Kidney (tissue), 14 donors: Measurements from ENCODE around the gene ALK. TPM values are rescaled to one million over a fixed set of nuclear protein-coding genes. Genes with fewer than 3 reads are reported as not detected.
A peak's percentile ranks its signal among the peaks of the same experiment; 100 is the strongest.

Source experiments
- DNase-seq, 5 donors: peaks; one replicate each; pipeline ENCODE4 v3.0.0-alpha.2; 2013 to 2020
- FAIRE-seq: peaks from 2 replicates; lab custom pipeline; 2012; peaks lifted over from hg19 to GRCh38; lab: Jason Lieb, UNC
- H3K27ac ChIP-seq, 2 donors: one replicate each; pipeline ENCODE4 v1.7.0; 2013; ENCODE audit warnings: low read depth in 2 of 2, low read length in 2 of 2, inconsistent platforms in 1 of 2
- H3K27me3 ChIP-seq: one replicate; pipeline ENCODE4 v1.7.1; 2013; ENCODE audit warnings: low read length, inconsistent platforms; ENCODE audit not compliant: control insufficient read depth, insufficient read depth
- H3K36me3 ChIP-seq, 3 donors: one replicate each; pipeline versions ENCODE4 v1.7.0 to v1.7.1; 2013; ENCODE audit warnings: low read length in 3 of 3, control low read depth in 1 of 3, inconsistent platforms in 1 of 3; ENCODE audit not compliant: insufficient read depth in 3 of 3, control insufficient read depth in 2 of 3
- H3K4me1 ChIP-seq, 3 donors: one replicate each; pipeline versions ENCODE4 v1.7.0 to v1.7.1; 2013; ENCODE audit warnings: low read length in 3 of 3, inconsistent platforms in 1 of 3, low read depth in 1 of 3; ENCODE audit not compliant: control insufficient read depth in 2 of 3, insufficient read depth in 2 of 3
- H3K4me3 ChIP-seq, 3 donors: one replicate each; pipeline versions ENCODE4 v1.7.0 to v1.8.1; 2013; ENCODE audit warnings: low read length in 3 of 3, control low read depth in 1 of 3, inconsistent platforms in 1 of 3
- H3K9ac ChIP-seq, 3 donors: one replicate each; pipeline versions ENCODE4 v1.7.0 to v1.7.1; 2013; ENCODE audit warnings: low read length in 3 of 3, control low read depth in 1 of 3, inconsistent platforms in 1 of 3
- H3K9me3 ChIP-seq, 3 donors: one replicate each; pipeline versions ENCODE4 v1.7.0 to v1.7.1; 2013; ENCODE audit warnings: low read length in 3 of 3, control low read depth in 1 of 3, inconsistent platforms in 1 of 3; ENCODE audit not compliant: control insufficient read depth in 2 of 3, insufficient read depth in 1 of 3
- intact Hi-C: fragments of 100-400 bp; cut with DNase I; formaldehyde crosslinking; loops from one replicate; pipeline ENCODE4 v1.11.1; 2022
- polyA plus RNA-seq: library from polyadenylated mRNA; stranded (reverse); fragments of 350-450 nt; fragmentation: Illumina TruSeq; extraction: RNeasy Lipid Tissue Mini Kit (QIAGEN cat#74804); gene quantifications from one replicate; pipeline ENCODE4 v1.2.3, GENCODE V29; 2014; ENCODE audit warnings: low read depth, low replicate concordance; ENCODE audit not compliant: insufficient read depth
- total RNA-seq: library from RNA; stranded (reverse); fragmentation: NEBNext Ultra II Directional; extraction: Animal tissue kit (Norgen Biotek cat#: 25700); gene quantifications from one replicate; pipeline ENCODE4 v1.2.1, GENCODE V29; 2021
- TF ChIP-seq, protein P1 (sequence below): IDR thresholded peaks from 3 replicates; pipeline ENCODE4 v1.5.1; 2012; ENCODE audit warnings: mild to moderate bottlenecking, moderate library complexity, borderline replicate concordance; ENCODE audit not compliant: insufficient read depth; ENCODE audit errors: extremely low read depth
- donor health status: control.
- donor health status: control.
- donor health status: control.
- donor health status: control.
- donor health status: control.
- donor health status: DM: yes; HTN: yes; CAD: no.
- donor health status: Normal renal cell carcinoma (clear cell type).

Gene ALK
- total and polyA plus RNA-seq, 2 donors from 2014 or later = 0.13 TPM; not detected in 1

DNA sequence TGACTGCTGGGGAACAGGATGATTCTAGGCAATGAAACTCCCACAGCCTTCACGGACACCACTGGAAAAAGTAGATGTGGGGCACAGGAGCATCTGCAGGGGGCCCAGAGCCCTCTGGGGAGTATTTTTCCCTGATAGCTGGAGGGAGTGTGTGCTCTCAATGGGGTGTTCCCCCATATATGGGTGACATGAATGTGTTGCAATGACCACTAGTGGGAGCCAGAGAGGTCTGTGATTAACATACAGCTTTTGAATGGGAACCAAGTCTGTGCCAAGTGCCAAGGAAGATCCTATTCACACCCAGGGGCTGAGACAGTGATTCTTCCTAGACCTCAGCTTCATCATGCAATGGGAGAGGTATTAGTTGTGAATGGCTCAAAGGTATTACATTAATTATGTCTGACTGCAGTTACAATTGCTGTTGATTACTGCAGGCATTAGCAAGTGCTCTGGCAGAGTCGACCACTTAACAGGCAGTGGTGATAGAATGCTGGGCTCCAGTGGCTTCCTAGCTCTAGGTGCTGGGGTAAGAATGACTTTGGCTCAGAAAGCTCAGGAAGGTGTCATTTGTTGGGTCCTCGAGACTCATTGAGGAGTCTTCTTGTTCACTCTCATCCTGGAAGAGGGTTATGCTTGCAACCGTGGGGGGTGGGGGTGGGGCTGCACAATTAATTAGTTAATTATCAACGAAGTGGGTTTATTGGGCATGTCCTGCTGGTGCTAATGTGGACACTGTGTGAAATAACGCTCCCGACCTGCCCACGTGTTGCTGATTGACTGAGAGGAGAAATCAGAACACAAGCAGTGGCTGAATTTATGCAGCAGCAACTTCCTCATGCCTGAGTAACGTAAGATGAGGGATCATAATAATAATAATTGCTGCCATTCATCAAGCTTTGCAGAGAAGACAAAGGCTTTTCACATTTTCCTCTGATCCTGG lies 612.0 kb downstream of the ALK start:
- no peaks in the 10 kb centered on the region for H3K36me3 ChIP-seq
- H3K4me1 ChIP-seq = peaks cover 1 to 10% (median 7%) of the 10 kb centered on the region in 3 donors
- no peaks in the 10 kb centered on the region for H3K9me3 ChIP-seq
- no peak overlapping the region for H3K27ac ChIP-seq
- no peak overlapping the region for H3K9ac ChIP-seq
- H3K27me3 ChIP-seq = no peaks in the 10 kb centered on the region
- FAIRE-seq (no peak), DNase-seq (peak in 4 of 5 donors; percentile 59 to 86 (median 74))
- intact Hi-C loops = no loop called here
- TF ChIP-seq, protein P1, sequence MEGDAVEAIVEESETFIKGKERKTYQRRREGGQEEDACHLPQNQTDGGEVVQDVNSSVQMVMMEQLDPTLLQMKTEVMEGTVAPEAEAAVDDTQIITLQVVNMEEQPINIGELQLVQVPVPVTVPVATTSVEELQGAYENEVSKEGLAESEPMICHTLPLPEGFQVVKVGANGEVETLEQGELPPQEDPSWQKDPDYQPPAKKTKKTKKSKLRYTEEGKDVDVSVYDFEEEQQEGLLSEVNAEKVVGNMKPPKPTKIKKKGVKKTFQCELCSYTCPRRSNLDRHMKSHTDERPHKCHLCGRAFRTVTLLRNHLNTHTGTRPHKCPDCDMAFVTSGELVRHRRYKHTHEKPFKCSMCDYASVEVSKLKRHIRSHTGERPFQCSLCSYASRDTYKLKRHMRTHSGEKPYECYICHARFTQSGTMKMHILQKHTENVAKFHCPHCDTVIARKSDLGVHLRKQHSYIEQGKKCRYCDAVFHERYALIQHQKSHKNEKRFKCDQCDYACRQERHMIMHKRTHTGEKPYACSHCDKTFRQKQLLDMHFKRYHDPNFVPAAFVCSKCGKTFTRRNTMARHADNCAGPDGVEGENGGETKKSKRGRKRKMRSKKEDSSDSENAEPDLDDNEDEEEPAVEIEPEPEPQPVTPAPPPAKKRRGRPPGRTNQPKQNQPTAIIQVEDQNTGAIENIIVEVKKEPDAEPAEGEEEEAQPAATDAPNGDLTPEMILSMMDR = peak; percentile 71
- no peak overlapping the region for H3K4me3 ChIP-seq

DNA sequence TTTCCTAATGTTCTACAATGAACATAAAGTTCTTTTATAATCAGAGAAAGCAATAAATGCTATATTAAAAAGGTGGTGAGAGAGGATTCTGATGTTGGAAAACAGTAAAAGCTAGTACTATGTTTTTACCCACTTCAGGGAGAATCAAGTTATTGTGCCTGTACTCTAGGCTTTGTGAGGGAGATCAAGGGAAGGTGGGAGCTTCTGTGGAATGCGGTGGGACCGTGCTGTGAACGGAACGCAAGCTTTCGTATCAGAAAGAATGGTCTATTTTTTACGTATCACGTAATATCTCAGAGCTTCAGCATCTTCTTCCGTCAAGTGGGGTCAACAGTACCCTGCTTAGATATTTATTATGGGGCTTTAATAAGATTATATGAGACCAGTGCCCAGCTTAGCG lies 613.0 kb downstream of the ALK start:
- no peak overlapping the region for H3K4me3 ChIP-seq
- no peak for DNase-seq
- TF ChIP-seq, protein P1 = no peak
- no peak for FAIRE-seq
- intact Hi-C loops = no loop called here
- H3K9ac ChIP-seq = no peak overlapping the region
- no peaks in the 10 kb centered on the region for H3K36me3 ChIP-seq
- no peaks in the 10 kb centered on the region for H3K27me3 ChIP-seq
- H3K9me3 ChIP-seq = no peaks in the 10 kb centered on the region
- H3K27ac ChIP-seq = no peak overlapping the region
- H3K4me1 ChIP-seq = peaks cover 0 to 10% (median 7%) of the 10 kb centered on the region in 3 donors

DNA sequence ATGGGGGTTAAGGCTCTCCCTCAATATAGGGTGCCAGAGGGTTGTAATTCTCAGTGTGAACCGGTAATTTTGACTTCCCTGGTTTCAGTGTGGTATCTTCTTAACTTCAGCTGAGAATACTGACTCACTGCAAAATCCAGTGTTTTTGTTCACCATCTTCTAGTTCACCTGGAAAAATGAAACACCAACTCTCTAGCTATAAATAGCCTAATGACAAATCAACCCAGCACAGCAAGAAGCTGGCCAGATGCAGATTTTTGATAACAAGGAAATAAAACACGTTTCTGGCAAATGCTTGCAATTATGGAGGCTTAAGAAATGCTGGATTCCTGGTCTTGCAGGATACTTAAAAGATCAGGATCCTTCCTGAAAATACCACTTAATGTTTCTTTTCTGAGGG lies 613.9 kb downstream of the ALK start:
- H3K27ac ChIP-seq = no peak overlapping the region
- intact Hi-C loops = no loop called here

More for the DNA sequence above, 613.9 kb downstream of the ALK start:
- DNase-seq (no peak), FAIRE-seq (no peak)
- peaks cover 0 to 10% (median 7%) of the 10 kb centered on the region in 3 donors for H3K4me1 ChIP-seq
- H3K27me3 ChIP-seq = no peaks in the 10 kb centered on the region
- no peaks in the 10 kb centered on the region for H3K9me3 ChIP-seq
- no peak overlapping the region for H3K4me3 ChIP-seq
- H3K9ac ChIP-seq = no peak overlapping the region
- TF ChIP-seq, protein P1 = no peak
- no peaks in the 10 kb centered on the region for H3K36me3 ChIP-seq
